ENCODE data around the gene KRT6A. TPM values are rescaled to one million over a fixed set of nuclear protein-coding genes. Genes with fewer than 3 reads are reported as not detected.

The KRT6A gene
- total RNA-seq, 1 experiment from 2014 or later, result not detected

Other genes starting within 250 kb of the KRT6A start
- gene KRT86, start 218.6 kb downstream of the KRT6A start, total RNA-seq (2014; rRNA removed; shearing (Covaris generic)), result 0.10 and 0.48 TPM in 2 replicates
- 0.72 and 0.88 TPM in 2 replicates for gene KRT81, start 201.7 kb downstream of the KRT6A start, total RNA-seq (2014; rRNA removed; shearing (Covaris generic))
- gene KRT83, start 171.9 kb downstream of the KRT6A start, total RNA-seq (2014; rRNA removed; shearing (Covaris generic)), result not detected in 2 replicates
- not detected in 2 replicates for gene KRT85, start 125.8 kb downstream of the KRT6A start, total RNA-seq (2014; rRNA removed; shearing (Covaris generic))
- not detected in 2 replicates for gene KRT84, start 107.6 kb downstream of the KRT6A start, total RNA-seq (2014; rRNA removed; shearing (Covaris generic))
- gene KRT82, start 86.9 kb downstream of the KRT6A start, total RNA-seq (2014; rRNA removed; shearing (Covaris generic)), result not detected in 2 replicates
- not detected in 2 replicates for gene KRT75, start 58.9 kb downstream of the KRT6A start, total RNA-seq (2014; rRNA removed; shearing (Covaris generic))
- not detected in 2 replicates for gene KRT6B, start 41.1 kb downstream of the KRT6A start, total RNA-seq (2014; rRNA removed; shearing (Covaris generic))
- gene KRT6C, start 19.5 kb downstream of the KRT6A start, total RNA-seq (2014; rRNA removed; shearing (Covaris generic)), result not detected in 2 replicates
- not detected in 2 replicates for gene KRT5, start 27.1 kb upstream of the KRT6A start, total RNA-seq (2014; rRNA removed; shearing (Covaris generic))
- gene KRT71, start 59.9 kb upstream of the KRT6A start, total RNA-seq (2014; rRNA removed; shearing (Covaris generic)), result not detected in 2 replicates
- not detected in 2 replicates for gene KRT74, start 80.6 kb upstream of the KRT6A start, total RNA-seq (2014; rRNA removed; shearing (Covaris generic))
- not detected in 2 replicates for gene KRT72, start 108.2 kb upstream of the KRT6A start, total RNA-seq (2014; rRNA removed; shearing (Covaris generic))
- not detected in 2 replicates for gene KRT73, start 125.3 kb upstream of the KRT6A start, total RNA-seq (2014; rRNA removed; shearing (Covaris generic))
- gene KRT2, start 159.0 kb upstream of the KRT6A start, total RNA-seq (2014; rRNA removed; shearing (Covaris generic)), result not detected in 2 replicates
- gene KRT1, start 187.2 kb upstream of the KRT6A start, total RNA-seq (2014; rRNA removed; shearing (Covaris generic)), result not detected in 2 replicates
- not detected in 2 replicates for gene KRT77, start 210.3 kb upstream of the KRT6A start, total RNA-seq (2014; rRNA removed; shearing (Covaris generic))